Progenitor cell of endocrine pancreas (in vitro differentiated cells): ENCODE results near the gene PLEKHA6. TPM values are rescaled to one million over a fixed set of nuclear protein-coding genes. Genes with fewer than 3 reads are reported as not detected.

Source experiments
- DNase-seq: peaks from one replicate; pipeline ENCODE4 v3.0.0; 2021; ENCODE audit warnings: low spot score; ENCODE audit not compliant: unreplicated experiment
- H3K27ac Mint-ChIP-seq: 2 replicates; pipeline ENCODE4 v1.8.0; 2021; ENCODE audit warnings: mild to moderate bottlenecking, moderate library complexity, mixed read lengths
- H3K27me3 Mint-ChIP-seq: 2 replicates; pipeline ENCODE4 v1.8.0; 2021; ENCODE audit warnings: mixed read lengths
- H3K36me3 Mint-ChIP-seq: 2 replicates; pipeline ENCODE4 v1.8.0; 2022; ENCODE audit warnings: mixed read lengths; ENCODE audit not compliant: insufficient read depth
- H3K4me1 Mint-ChIP-seq: 2 replicates; pipeline ENCODE4 v1.8.0; 2021; ENCODE audit warnings: low read depth, mixed read lengths
- H3K4me3 Mint-ChIP-seq: 2 replicates; pipeline ENCODE4 v1.8.0; 2021; ENCODE audit warnings: low read depth, mild to moderate bottlenecking, moderate library complexity, mixed read lengths
- H3K9me3 Mint-ChIP-seq: 2 replicates; pipeline ENCODE4 v1.8.0; 2021; ENCODE audit warnings: low read depth, mixed read lengths
- CTCF ChIP-seq: fragments of 200-600 bp; sonication (generic); IDR thresholded peaks from one replicate; pipeline ENCODE4 v1.5.0; 2021; ENCODE audit warnings: antibody characterized with exemption, mild to moderate bottlenecking; ENCODE audit not compliant: unreplicated experiment
- total RNA-seq: library from RNA; stranded (reverse); gene quantifications from 2 replicates; pipeline ENCODE4 v1.2.1, GENCODE V29; 2021

PLEKHA6 gene
- total RNA-seq, 1 donor from 2014 or later: 66.9 TPM

- Mint-ChIP-seq H3K4me1 (peaks cover 34% of the 10 kb centered on the region), H3K27ac (peak overlapping the region; percentile 5), H3K4me3 (peak overlapping the region; percentile 99), H3K27me3 (no peaks in the 10 kb centered on the region), H3K9me3 (no peaks in the 10 kb centered on the region), H3K36me3 (peaks cover 16% of the 10 kb centered on the region)
- no peak for DNase-seq
- TF ChIP-seq CTCF: no peak
Observed at GRCh38 chr1:204406621-204407020, 46.9 kb upstream of the PLEKHA6 start.

GRCh38 chr1:204405988-204406387 is 46.3 kb upstream of the PLEKHA6 start:
- peaks cover 18% of the 10 kb centered on the region for H3K36me3 Mint-ChIP-seq
- no peak for TF ChIP-seq CTCF
- no peaks in the 10 kb centered on the region for H3K27me3 Mint-ChIP-seq
- no peak overlapping the region for H3K4me3 Mint-ChIP-seq
- peaks cover 34% of the 10 kb centered on the region for H3K4me1 Mint-ChIP-seq
- no peak for DNase-seq
- no peak overlapping the region for H3K27ac Mint-ChIP-seq
- no peaks in the 10 kb centered on the region for H3K9me3 Mint-ChIP-seq

GRCh38 chr1:204404629-204405028 is 44.9 kb upstream of the PLEKHA6 start:
- no peak for TF ChIP-seq CTCF
- Mint-ChIP-seq H3K4me3 (no peak overlapping the region), H3K27ac (no peak overlapping the region), H3K27me3 (no peaks in the 10 kb centered on the region), H3K4me1 (peaks cover 30% of the 10 kb centered on the region), H3K9me3 (no peaks in the 10 kb centered on the region), H3K36me3 (peaks cover 25% of the 10 kb centered on the region)
- DNase-seq: no peak

GRCh38 chr1:204402391-204402790 is 42.7 kb upstream of the PLEKHA6 start:
- Mint-ChIP-seq H3K27ac (no peak overlapping the region), H3K36me3 (peaks cover 16% of the 10 kb centered on the region), H3K27me3 (no peaks in the 10 kb centered on the region), H3K4me3 (no peak overlapping the region), H3K4me1 (peaks cover 16% of the 10 kb centered on the region), H3K9me3 (no peaks in the 10 kb centered on the region)
- no peak for TF ChIP-seq CTCF
- DNase-seq: no peak

- DNase-seq: no peak
- H3K9me3 Mint-ChIP-seq: no peaks in the 10 kb centered on the region
- H3K27ac Mint-ChIP-seq: peak overlapping the region; percentile 5
- TF ChIP-seq CTCF: no peak
- no peaks in the 10 kb centered on the region for H3K27me3 Mint-ChIP-seq
- peaks cover 12% of the 10 kb centered on the region for H3K4me1 Mint-ChIP-seq
- H3K4me3 Mint-ChIP-seq: no peak overlapping the region
- H3K36me3 Mint-ChIP-seq: peaks cover 14% of the 10 kb centered on the region
Observed at GRCh38 chr1:204401730-204402129, 42.0 kb upstream of the PLEKHA6 start.
